AG10803 (cell line): ENCODE data around the gene RPE.

Experiments
- DNase-seq: peaks from one replicate; pipeline ENCODE4 v3.0.0; 2010; ENCODE audit warnings: low read depth
- H3K4me3 ChIP-seq: 2 replicates; pipeline ENCODE4 v1.5.1; 2011; ENCODE audit warnings: mild to moderate bottlenecking, low read length, control low read depth
- TF ChIP-seq, protein P1 (sequence below): conservative IDR thresholded peaks from 2 replicates; pipeline ENCODE4 v1.5.1; 2011; ENCODE audit warnings: mild to moderate bottlenecking, low read length, control low read depth, inconsistent platforms

The RPE gene

DNA sequence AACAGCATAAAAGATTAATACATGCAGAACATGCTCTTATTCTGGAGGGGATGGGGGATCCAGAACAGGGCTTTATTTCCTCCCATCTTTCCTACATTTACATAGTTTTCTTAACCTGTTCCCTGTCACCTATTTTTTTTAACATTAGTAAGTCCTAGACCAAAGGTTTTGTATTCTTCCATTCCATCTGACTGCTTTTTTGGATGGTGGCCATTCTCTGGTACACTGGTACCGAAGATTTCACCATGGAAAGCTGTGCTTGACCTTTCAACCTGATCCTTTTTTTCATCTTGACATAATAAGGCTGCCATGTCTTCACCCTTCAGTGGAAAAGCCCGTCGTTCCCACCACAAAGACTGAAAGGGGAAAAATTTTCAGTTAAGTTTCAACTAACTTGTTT, 20.4 kb downstream of the RPE start:
- no peak overlapping the region for H3K4me3 ChIP-seq
- TF ChIP-seq, protein P1, sequence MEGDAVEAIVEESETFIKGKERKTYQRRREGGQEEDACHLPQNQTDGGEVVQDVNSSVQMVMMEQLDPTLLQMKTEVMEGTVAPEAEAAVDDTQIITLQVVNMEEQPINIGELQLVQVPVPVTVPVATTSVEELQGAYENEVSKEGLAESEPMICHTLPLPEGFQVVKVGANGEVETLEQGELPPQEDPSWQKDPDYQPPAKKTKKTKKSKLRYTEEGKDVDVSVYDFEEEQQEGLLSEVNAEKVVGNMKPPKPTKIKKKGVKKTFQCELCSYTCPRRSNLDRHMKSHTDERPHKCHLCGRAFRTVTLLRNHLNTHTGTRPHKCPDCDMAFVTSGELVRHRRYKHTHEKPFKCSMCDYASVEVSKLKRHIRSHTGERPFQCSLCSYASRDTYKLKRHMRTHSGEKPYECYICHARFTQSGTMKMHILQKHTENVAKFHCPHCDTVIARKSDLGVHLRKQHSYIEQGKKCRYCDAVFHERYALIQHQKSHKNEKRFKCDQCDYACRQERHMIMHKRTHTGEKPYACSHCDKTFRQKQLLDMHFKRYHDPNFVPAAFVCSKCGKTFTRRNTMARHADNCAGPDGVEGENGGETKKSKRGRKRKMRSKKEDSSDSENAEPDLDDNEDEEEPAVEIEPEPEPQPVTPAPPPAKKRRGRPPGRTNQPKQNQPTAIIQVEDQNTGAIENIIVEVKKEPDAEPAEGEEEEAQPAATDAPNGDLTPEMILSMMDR: no peak
- no peak for DNase-seq

DNA sequence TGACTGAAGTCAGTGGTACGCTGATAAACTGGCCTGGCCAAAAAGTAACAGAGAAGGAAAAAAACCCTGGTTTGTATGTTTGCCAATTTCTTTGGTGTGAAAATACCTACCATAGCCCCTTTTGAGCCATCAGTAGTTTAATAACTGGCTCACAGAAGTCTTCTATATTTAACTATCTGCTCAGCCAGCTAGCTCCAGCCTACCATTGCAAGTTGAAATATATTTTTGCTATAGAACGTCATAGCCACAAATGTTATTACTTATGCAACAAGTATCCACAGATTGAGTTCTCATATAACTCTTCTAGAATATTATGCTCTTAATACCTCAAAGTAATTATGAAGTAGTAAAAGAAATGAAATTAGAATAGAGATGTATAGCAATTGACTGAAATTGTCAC, 25.2 kb downstream of the RPE start:
- TF ChIP-seq, protein P1: no peak
- DNase-seq: no peak
- H3K4me3 ChIP-seq: no peak overlapping the region

DNA sequence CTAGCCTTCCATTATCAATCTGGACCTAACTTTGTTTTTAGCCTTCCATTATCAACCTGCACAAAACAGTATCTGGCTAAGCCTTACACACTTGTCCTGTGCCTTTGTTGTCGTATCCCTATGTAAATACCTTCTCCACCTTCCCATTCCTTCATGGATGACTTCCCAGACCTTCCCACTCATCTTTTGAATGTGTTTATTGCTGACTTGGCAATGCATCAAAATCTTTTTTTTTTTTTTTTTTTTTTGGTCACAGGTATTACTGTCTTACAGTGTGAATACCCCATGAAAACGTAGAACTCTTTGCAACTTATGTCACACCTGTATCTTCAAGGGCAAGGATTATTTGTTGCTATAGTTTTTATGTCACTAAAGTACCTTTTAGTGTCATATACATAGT, 25.7 kb downstream of the RPE start:
- no peak for DNase-seq
- TF ChIP-seq, protein P1: no peak
- no peak overlapping the region for H3K4me3 ChIP-seq

DNA sequence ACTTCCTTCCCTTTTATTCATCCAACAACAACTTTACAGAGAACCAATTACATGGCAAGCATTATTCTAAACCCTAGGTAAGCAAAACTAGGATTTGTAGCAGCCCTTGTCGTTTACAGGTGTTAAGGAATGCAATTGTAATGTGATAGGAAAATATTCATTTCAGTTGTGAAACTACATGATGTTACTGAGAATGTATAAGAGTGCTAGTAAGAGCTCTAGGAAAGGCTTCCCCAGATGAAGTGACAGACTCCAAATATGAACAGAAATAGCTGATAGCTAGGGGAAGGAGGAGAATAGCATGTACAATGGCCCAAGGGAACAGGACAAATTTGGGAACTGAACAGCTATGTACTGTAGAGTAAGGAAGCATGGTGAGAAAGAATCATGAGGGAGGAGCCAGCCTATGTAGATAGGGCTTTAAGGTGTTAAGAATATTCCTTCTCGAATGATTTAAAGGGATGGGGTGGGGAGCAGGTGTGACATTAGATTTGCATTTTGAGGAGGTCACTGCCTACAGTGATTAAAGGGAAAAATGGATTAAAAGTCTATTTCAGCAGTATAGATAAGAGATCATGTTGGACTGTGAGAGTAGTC, 31.7 kb downstream of the RPE start:
- TF ChIP-seq, protein P1: no peak
- H3K4me3 ChIP-seq: no peak overlapping the region
- no peak for DNase-seq

GRCh38 chr2:210035679-210036078, 33.2 kb downstream of the RPE start:
- no peak for DNase-seq
- TF ChIP-seq, protein P1: no peak
- H3K4me3 ChIP-seq: no peak overlapping the region

- TF ChIP-seq, protein P1: no peak
- DNase-seq: no peak
Measured at GRCh38 chr2:210038078-210038477, 35.6 kb downstream of the RPE start.

GRCh38 chr2:210046851-210047500, 44.5 kb downstream of the RPE start:
- TF ChIP-seq, protein P1: no peak
- no peak overlapping the region for H3K4me3 ChIP-seq
- DNase-seq: no peak

More at GRCh38 chr2:210038078-210038477, 35.6 kb downstream of the RPE start:
- H3K4me3 ChIP-seq: no peak overlapping the region
